Liver (tissue), 9 donors: Measurements from ENCODE around the gene P4HTM. TPM values are rescaled to one million over a fixed set of nuclear protein-coding genes. Genes with fewer than 3 reads are reported as not detected.

ENCODE experiments used
- DNase-seq: peaks from one replicate; pipeline ENCODE4 v3.0.0-alpha.2; 2017; ENCODE audit warnings: low spot score
- H3K27ac ChIP-seq, 2 donors: one replicate each; pipeline ENCODE4 v1.7.0; 2013; ENCODE audit warnings: inconsistent platforms in 2 of 2, low read length in 2 of 2, control low read depth in 1 of 2, low read depth in 1 of 2, mild to moderate bottlenecking in 1 of 2
- H3K27me3 ChIP-seq, 4 donors: one replicate each; pipeline versions ENCODE4 v1.6.1 to v1.7.0; 2013; ENCODE audit warnings: low read length in 3 of 4, inconsistent platforms in 1 of 4, mild to moderate bottlenecking in 1 of 4, moderate library complexity in 1 of 4; ENCODE audit not compliant: control insufficient read depth in 4 of 4, insufficient read depth in 4 of 4
- H3K36me3 ChIP-seq, 4 donors: one replicate each; pipeline versions ENCODE4 v1.6.1 to v1.7.0; 2013; ENCODE audit warnings: low read length in 3 of 4, mild to moderate bottlenecking in 3 of 4, low read depth in 1 of 4, moderate library complexity in 1 of 4; ENCODE audit not compliant: control insufficient read depth in 4 of 4, insufficient read depth in 3 of 4
- H3K4me1 ChIP-seq, 4 donors: one replicate each; pipeline versions ENCODE4 v1.6.1 to v1.7.0; 2013; ENCODE audit warnings: low read length in 3 of 4, mild to moderate bottlenecking in 3 of 4, moderate library complexity in 1 of 4; ENCODE audit not compliant: control insufficient read depth in 4 of 4, insufficient read depth in 4 of 4
- H3K4me3 ChIP-seq, 3 donors: one replicate each; pipeline versions ENCODE4 v1.6.1 to v1.7.0; 2013; ENCODE audit warnings: low read length in 3 of 3, control low read depth in 1 of 3, low read depth in 1 of 3, mild to moderate bottlenecking in 1 of 3
- H3K9ac ChIP-seq, 2 donors: one replicate each; pipeline ENCODE4 v1.7.0; 2013; ENCODE audit warnings: low read length in 2 of 2, mild to moderate bottlenecking in 2 of 2, moderate library complexity in 2 of 2, control low read depth in 1 of 2, low read depth in 1 of 2
- H3K9me3 ChIP-seq, 4 donors: one replicate each; pipeline versions ENCODE4 v1.6.1 to v1.7.0; 2013; ENCODE audit warnings: low read length in 3 of 4; ENCODE audit not compliant: control insufficient read depth in 4 of 4
- EGR1 ChIP-seq, 2 donors: IDR thresholded peaks; 2 replicates each; pipeline ENCODE4 v1.6.1; 2016 to 2018; ENCODE audit warnings: antibody characterized with exemption in 2 of 2, low read depth in 2 of 2
- FOXA1 ChIP-seq: IDR thresholded peaks from 2 replicates; pipeline ENCODE4 v1.6.1; 2016; ENCODE audit warnings: antibody characterized with exemption
- FOXA2 ChIP-seq: IDR thresholded peaks from 2 replicates; pipeline ENCODE4 v1.6.1; 2016; ENCODE audit warnings: antibody characterized with exemption
- HNF4A ChIP-seq, 2 donors: conservative IDR thresholded peaks; 2 replicates each; pipeline ENCODE4 v1.6.1; 2016; ENCODE audit warnings: antibody characterized with exemption in 2 of 2, mild to moderate bottlenecking in 2 of 2
- HNF4G ChIP-seq: IDR thresholded peaks from 2 replicates; pipeline ENCODE4 v1.6.1; 2016; ENCODE audit warnings: antibody characterized with exemption
- JUND ChIP-seq, 2 donors: IDR thresholded peaks; 2 replicates each; pipeline ENCODE4 v1.6.1; 2016; ENCODE audit warnings: antibody characterized with exemption in 2 of 2
- NR2F2 ChIP-seq: IDR thresholded peaks from 2 replicates; pipeline ENCODE4 v1.6.1; 2016; ENCODE audit warnings: antibody characterized with exemption
- RAD21 ChIP-seq, 2 donors: IDR thresholded peaks; 2 replicates each; pipeline ENCODE4 v1.6.1; 2016; ENCODE audit warnings: antibody characterized with exemption in 2 of 2, mild to moderate bottlenecking in 2 of 2
- RXRA ChIP-seq, 2 donors: IDR thresholded peaks; 2 replicates each; pipeline ENCODE4 v1.6.1; 2017 to 2018; ENCODE audit warnings: antibody characterized with exemption in 2 of 2, mild to moderate bottlenecking in 1 of 2
- SP1 ChIP-seq: IDR thresholded peaks from 2 replicates; pipeline ENCODE4 v1.6.1; 2018; ENCODE audit warnings: antibody characterized with exemption, mild to moderate bottlenecking
- TAF1 ChIP-seq: conservative IDR thresholded peaks from 2 replicates; pipeline ENCODE4 v1.6.1; 2016; ENCODE audit warnings: antibody characterized with exemption, mild to moderate bottlenecking
- YY1 ChIP-seq: IDR thresholded peaks from 2 replicates; pipeline ENCODE4 v1.6.1; 2016; ENCODE audit warnings: antibody characterized with exemption, mild to moderate bottlenecking
- WGBS: extraction: QIAGEN DNeasy Blood & Tissue Kit; methylation state at CpG from one replicate; pipeline ENCODE4 v1.1.7; 2013; 5-methylcytosine and 5-hydroxymethylcytosine counted together
- polyA plus RNA-seq, 2 donors: library from polyadenylated mRNA; stranded (reverse) in 1 of 2; unstranded in 1 of 2; fragments of 200-250 nt in 1 of 2; fragments of >200 nt in 1 of 2; fragmentation: Nextera tagmentation in 1 of 2; extraction: Ambion mirVana in 1 of 2; gene quantifications; one replicate each; pipeline versions ENCODE4 v1.2.1 to v1.2.3, GENCODE V29; 2013 to 2015
- total RNA-seq, 2 donors: library from RNA; depleted of rRNA; stranded (reverse); fragments of >200 nt; gene quantifications; one replicate each; pipeline ENCODE4 v1.2.3, GENCODE V29; 2014
- TF ChIP-seq, protein P1 (sequence below): fragments of 150-350 bp; IDR thresholded peaks from 2 replicates; pipeline ENCODE4 v1.5.1; 2017; ENCODE audit warnings: improper control_type of control experiment, low read depth, low read length; ENCODE audit not compliant: missing input control
- TF ChIP-seq, protein P2 (sequence below): IDR thresholded peaks from 2 replicates; pipeline ENCODE4 v1.6.1; 2016; ENCODE audit warnings: antibody characterized with exemption
- TF ChIP-seq, protein P3 (sequence below): IDR thresholded peaks from 2 replicates; pipeline ENCODE4 v1.6.1; 2016; ENCODE audit warnings: antibody characterized with exemption
- TF ChIP-seq, protein P4 (sequence below): IDR thresholded peaks from 2 replicates; pipeline ENCODE4 v1.6.1; 2016; ENCODE audit warnings: antibody characterized with exemption
- donor health status: healthy.
- donor health status: healthy.
- donor health status: healthy.
- donor health status: healthy.
- donor health status: healthy.

P4HTM gene
- total and polyA plus RNA-seq, 4 donors = 10.0 to 16.2 (median 11.9) TPM

DNA sequence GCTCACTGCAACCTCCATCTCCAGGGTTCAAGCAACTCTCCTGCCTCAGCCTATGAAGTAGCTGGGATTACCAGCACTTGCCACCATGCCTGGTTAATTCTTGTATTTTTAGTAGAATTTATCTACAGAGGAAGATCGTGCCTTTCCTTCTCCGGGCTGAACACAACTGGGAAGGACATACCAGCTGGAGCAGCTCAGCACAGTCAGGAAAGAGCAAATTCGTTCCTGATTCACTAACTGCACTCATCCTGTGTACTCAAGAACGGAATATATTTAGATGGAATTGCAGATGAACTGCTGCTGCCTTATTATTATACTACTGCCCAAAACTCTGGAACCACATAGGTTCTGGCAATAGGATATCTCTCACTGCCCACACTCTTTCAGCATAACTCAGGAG, 27.1 kb upstream of the P4HTM start:
- H3K4me1 ChIP-seq = no peaks in the 10 kb centered on the region
- 84% methylated on average over 4 of the region's 4 CpGs for WGBS
- TF ChIP-seq NR2F2 = no peak
- no peak for TF ChIP-seq RXRA (IDR thresholded peaks at IDR 0.05)
- no peak for TF ChIP-seq FOXA2
- no peak for TF ChIP-seq HNF4G
- TF ChIP-seq, protein P1, sequence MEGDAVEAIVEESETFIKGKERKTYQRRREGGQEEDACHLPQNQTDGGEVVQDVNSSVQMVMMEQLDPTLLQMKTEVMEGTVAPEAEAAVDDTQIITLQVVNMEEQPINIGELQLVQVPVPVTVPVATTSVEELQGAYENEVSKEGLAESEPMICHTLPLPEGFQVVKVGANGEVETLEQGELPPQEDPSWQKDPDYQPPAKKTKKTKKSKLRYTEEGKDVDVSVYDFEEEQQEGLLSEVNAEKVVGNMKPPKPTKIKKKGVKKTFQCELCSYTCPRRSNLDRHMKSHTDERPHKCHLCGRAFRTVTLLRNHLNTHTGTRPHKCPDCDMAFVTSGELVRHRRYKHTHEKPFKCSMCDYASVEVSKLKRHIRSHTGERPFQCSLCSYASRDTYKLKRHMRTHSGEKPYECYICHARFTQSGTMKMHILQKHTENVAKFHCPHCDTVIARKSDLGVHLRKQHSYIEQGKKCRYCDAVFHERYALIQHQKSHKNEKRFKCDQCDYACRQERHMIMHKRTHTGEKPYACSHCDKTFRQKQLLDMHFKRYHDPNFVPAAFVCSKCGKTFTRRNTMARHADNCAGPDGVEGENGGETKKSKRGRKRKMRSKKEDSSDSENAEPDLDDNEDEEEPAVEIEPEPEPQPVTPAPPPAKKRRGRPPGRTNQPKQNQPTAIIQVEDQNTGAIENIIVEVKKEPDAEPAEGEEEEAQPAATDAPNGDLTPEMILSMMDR = no peak
- TF ChIP-seq HNF4A (conservative IDR thresholded peaks at IDR 0.05) = no peak
- no peak for TF ChIP-seq EGR1 (IDR thresholded peaks at IDR 0.05; ENCODE audit: low read depth in 2 of 2)
- TF ChIP-seq, protein P2, sequence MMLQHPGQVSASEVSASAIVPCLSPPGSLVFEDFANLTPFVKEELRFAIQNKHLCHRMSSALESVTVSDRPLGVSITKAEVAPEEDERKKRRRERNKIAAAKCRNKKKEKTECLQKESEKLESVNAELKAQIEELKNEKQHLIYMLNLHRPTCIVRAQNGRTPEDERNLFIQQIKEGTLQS = no peak
- TF ChIP-seq TAF1 = no peak
- TF ChIP-seq JUND (IDR thresholded peaks at IDR 0.05) = no peak
- no peak for TF ChIP-seq FOXA1
- TF ChIP-seq SP1 = no peak
- TF ChIP-seq, protein P3, sequence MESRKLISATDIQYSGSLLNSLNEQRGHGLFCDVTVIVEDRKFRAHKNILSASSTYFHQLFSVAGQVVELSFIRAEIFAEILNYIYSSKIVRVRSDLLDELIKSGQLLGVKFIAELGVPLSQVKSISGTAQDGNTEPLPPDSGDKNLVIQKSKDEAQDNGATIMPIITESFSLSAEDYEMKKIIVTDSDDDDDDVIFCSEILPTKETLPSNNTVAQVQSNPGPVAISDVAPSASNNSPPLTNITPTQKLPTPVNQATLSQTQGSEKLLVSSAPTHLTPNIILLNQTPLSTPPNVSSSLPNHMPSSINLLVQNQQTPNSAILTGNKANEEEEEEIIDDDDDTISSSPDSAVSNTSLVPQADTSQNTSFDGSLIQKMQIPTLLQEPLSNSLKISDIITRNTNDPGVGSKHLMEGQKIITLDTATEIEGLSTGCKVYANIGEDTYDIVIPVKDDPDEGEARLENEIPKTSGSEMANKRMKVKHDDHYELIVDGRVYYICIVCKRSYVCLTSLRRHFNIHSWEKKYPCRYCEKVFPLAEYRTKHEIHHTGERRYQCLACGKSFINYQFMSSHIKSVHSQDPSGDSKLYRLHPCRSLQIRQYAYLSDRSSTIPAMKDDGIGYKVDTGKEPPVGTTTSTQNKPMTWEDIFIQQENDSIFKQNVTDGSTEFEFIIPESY = no peak
- no peak for TF ChIP-seq RAD21 (IDR thresholded peaks at IDR 0.05)
- no peak for TF ChIP-seq YY1
- H3K36me3 ChIP-seq = peaks cover 12 to 36% (median 26%) of the 10 kb centered on the region in 4 donors
- no peak overlapping the region for H3K27ac ChIP-seq
- no peak for DNase-seq
- H3K9me3 ChIP-seq = no peaks in the 10 kb centered on the region
- H3K9ac ChIP-seq = no peak overlapping the region
- no peaks in the 10 kb centered on the region for H3K27me3 ChIP-seq
- no peak overlapping the region for H3K4me3 ChIP-seq

DNA sequence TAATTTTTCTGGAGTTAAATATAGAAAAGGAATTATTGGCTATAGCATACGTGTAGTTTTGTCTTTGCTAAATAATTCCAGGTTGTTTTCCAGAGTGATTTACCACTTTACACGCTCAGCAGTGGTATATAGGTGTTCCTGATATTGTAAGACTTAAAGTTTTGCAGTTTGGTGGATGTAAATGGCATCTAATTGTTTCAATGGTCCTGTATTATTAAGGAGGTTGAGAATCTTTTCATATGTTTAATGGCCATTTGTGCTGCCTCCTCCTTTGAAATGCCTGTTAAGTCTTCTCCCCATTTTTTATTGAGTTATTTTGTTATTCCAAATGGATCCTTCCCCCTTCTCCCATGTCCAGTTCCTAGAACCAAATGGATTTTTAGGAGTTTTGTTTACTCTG, 26.4 kb upstream of the P4HTM start:
- Histone ChIP-seq H3K36me3 (peaks cover 12 to 38% (median 28%) of the 10 kb centered on the region in 4 donors), H3K9me3 (no peaks in the 10 kb centered on the region), H3K4me1 (no peaks in the 10 kb centered on the region), H3K27ac (no peak overlapping the region), H3K9ac (no peak overlapping the region), H3K4me3 (no peak overlapping the region), H3K27me3 (no peaks in the 10 kb centered on the region)
- TF ChIP-seq YY1 = no peak
- TF ChIP-seq, protein P3 = no peak
- TF ChIP-seq TAF1 = no peak
- no peak for TF ChIP-seq SP1
- no peak for TF ChIP-seq NR2F2
- no peak for TF ChIP-seq EGR1 (IDR thresholded peaks at IDR 0.05; ENCODE audit: low read depth in 2 of 2)
- TF ChIP-seq, protein P4, sequence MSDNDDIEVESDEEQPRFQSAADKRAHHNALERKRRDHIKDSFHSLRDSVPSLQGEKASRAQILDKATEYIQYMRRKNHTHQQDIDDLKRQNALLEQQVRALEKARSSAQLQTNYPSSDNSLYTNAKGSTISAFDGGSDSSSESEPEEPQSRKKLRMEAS = no peak
- no peak for TF ChIP-seq HNF4A (conservative IDR thresholded peaks at IDR 0.05)
- no peak for TF ChIP-seq FOXA2
- no peak for TF ChIP-seq JUND (IDR thresholded peaks at IDR 0.05)
- 92% methylated on average over 2 of the region's 2 CpGs for WGBS
- no peak for DNase-seq
